Left forelimb (tissue), 1 donor: ENCODE measurements around the gene PSMG3.

ENCODE experiments used
- DNase-seq: peaks from one replicate; pipeline ENCODE4 v3.0.0-alpha.2; 2018; ENCODE audit warnings: low spot score

The PSMG3 gene

DNA sequence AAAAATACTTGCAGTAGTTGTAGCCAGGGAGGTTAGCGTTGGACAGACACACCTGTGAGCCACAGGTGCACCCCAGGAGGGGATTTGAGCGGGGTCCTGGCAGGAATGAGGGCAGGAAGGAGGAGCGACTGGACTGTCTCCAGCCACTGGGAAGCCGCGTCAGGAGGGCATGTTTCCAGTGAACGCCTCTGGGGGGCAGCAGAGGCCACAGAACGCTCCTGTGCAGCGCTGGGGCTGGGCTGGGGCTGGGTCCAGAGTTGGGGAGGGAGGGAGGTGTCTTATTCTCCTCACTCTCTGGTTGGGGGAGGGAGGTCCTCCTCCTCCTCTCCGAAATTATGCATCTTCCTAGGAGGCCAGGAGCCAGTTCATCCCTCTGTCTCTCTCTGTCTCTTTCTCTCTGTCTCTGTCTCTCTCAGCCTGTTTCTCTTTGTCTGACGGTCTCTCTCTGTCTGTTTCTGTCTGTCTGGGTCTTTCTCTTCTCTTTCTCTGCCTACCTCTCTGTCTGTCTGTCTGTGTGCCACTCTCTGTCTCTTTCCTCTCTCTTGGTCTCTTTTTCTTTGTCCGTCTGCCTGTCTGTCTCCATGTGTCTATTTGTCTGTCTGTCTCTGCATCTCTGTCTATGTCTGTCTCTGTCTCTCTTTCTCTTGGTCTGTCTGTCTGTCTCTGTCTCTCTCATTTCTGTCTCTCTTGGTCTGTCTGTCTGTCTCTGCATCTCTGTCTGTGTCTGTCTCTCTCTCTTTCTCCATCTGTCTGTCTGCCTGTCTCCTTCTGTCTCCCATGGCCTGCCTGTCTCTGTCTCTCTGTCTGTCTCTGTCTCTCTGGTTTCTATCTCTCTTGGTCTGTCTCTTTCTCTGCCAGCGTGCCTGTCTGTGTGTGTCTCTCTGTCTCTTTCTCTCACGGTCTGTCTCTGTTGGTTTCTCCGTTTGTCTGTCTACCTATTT, 9.9 kb upstream of the PSMG3 start:
- peak; percentile 87 for DNase-seq

DNA sequence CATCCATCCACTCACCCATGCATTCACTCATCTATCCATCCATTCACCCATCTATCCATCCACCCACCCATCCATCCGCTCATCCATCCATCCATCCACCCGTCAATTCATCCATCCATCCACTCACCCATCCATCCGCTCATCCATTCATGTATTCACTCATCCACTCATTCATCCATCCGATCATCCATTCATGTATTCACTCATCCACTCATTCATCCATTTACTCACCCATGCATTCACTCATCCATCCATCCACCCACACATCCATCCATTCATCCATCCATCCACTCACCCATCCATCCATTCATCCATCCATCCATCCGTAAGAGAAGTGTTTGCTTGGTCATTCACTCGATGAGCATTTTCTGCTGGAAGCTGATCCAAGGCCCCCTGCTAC, 8.7 kb upstream of the PSMG3 start:
- DNase-seq, result no peak

DNA sequence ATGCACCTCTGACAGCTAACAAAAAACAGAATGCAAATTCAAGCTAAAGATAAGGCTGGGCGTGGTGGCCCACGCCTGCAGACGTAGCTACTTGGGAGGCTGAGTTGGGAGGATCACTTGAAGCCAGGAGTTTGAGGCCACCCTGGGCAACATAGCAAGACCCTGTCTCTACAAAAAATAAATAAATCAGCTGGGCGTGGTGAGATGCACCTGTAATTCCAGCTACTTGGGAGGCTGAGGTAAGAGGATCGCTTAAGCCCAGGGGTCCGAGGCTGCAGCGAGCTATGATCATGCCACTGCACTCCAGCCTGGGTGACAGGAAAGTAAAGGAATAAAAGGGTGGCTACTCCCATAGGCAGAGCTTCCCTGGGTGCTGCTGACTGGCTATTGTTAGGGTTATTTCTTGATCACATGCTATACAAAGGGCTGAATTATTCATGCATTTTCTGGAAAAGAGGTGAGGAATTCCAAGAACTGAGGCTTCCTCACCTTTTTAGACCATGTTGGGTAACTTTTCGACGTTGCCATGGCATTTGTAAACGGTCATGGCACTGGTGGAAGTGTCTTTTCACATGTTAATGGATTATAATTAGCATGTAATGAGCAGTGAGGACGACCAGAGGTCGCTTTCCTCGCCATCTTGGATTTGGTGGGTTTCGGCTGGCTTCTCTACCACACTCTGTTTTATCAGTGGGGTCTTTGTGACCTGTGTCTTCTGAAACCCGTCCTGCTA, 6.9 kb upstream of the PSMG3 start:
- no peak for DNase-seq

DNA sequence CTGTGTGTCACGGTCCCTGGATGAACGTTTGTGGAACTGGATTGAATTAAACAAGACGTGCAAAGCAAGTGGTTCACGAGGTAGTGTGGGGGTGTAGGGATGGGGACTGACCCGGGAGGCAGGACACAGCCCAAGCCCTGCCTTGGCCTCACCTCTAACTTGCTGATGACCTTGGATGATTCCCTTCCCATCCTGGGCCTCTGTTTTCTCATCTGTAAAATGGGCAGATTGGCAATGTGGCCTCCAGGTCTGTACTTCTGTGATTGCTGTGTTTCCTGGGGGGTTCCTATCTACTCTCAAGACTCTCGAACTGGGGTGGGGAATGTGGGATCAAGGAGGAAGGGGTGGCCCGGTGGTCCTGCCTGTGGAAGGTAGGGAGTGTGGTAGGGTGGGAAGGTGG, 6.0 kb upstream of the PSMG3 start:
- DNase-seq, result no peak

DNA sequence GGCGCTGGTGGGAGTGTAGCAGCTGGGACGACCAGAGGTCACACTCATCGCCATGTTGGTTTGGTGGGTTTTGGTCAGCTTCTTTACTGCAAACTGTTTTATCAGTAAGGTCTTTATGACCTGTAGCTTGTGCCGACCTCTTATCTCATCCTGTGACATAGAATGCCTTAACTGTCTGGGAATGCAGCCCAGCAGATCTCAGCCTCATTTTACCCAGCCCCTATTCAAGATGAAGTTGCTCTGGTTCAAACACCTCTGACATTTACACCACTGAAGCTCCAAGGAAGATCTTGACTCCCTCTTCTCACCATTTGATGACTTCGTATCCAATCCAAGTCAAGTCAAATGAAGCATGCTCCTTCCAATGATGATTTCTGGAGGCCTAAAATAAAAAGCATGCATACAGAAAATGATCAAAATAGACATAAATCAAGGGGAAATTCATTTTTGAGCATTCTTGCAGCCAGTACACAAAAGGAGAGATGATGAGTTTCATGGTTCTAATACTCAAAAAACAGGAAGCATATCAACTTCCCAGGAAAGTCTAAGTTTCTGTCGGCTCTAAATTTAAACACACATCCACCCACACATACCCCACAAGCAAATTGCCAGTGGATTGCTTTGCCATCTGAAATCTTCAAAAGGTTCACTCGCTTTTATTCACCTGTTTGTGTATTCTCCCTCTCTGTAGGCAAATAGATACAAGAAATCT, 2.4 kb upstream of the PSMG3 start:
- no peak for DNase-seq

DNA sequence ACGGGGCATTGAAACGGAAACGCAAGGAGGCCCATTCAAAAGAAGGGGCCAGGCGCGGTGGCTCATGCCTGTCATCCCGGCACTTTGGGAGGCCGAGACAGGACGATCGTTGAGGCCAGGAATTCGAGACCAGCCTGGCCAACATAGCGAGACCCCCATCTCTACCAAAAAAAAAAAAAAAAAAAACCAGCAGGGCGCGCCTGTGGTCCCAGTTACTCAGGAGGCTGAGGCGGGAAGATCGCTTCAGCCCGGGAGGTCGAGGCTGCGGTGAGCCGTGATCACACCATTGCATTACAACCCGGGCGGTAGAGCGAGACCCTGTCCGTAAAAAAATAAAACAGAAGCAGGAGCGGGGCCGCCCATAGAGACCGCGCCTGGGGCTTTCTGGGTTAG, 396 bp downstream of the PSMG3 start:
- DNase-seq, result no peak

DNA sequence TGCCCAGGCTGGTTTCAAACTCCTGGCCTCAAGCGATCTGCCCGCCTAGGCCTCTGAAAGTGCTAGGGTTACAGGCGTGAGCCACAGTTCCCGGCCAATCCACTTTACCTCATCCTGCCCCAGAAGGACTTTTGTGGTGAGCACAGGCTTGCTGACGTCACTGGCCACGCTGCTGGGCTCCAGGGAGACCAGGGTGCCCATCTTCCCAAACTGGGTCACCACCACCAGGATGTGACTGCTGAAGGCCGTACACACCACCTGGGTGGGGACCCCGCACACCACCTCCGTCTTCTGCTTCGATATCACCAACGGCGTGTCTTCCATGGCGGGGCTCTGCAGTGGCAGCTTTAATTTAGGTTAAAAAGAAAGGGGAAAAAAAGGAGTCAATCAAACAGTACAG, 816 bp downstream of the PSMG3 start:
- no peak for DNase-seq

DNA sequence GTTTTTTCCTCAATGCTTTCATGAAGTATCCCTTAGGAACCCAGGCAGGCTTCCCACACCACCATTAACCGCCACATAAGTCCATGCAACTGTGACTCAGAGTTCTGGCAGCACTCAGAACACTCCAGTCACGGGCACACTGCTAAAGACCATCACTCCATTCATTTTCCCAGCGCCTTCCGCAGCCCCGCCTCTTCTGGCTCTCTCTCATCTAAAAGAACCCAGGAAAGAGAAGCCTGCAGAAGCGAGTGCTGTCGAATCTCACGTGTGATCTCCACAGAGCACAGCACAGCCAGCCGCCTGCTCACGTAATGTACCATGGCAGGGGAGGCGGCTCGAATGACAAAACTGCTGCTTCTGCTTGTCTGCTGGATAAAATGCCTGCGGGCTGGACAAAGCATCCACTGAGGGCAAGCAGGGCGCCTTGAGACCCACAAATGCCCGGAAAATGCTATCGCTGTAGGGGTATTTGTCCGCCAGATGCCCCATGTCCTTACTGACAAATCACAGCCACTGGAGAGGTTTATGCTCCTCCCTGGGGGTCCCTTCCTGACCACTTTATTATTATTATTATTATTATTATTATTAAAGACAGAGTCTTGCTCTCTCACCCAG, 1.8 kb downstream of the PSMG3 start:
- no peak for DNase-seq

DNA sequence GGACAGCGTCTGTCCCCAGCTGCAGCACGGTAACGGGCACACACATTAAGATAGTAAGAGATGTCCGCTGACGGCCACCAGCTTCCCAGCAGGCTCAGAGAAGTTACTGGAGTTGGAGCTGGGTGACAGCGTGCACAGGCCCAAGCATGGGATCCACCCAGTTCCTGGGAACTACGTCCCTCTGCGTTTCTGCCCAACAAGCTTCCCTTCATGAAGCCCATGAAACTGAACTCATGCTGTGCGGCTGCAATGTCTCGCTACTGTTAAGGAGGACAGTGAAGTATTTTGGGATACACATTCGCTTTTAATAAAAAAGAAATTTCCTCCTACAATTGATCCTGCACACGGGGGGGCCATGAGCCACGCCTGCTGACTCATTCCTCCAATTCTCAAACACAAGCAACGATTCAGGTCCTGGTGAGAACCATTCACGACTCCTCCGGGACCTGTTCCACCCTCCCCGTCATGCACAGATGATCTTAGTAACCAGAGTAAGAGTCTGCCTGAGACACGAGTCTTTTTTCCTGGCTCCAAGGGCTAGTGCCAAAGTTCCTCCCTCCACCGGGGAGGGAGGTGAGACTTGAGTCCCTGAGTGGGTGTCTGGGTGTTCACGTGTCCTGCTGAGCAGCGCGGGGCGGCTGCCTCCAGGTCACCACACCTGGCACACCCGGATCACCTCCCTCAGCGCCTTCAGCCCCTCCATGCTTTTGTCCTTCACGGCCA, 2.6 kb downstream of the PSMG3 start:
- DNase-seq, result no peak

DNA sequence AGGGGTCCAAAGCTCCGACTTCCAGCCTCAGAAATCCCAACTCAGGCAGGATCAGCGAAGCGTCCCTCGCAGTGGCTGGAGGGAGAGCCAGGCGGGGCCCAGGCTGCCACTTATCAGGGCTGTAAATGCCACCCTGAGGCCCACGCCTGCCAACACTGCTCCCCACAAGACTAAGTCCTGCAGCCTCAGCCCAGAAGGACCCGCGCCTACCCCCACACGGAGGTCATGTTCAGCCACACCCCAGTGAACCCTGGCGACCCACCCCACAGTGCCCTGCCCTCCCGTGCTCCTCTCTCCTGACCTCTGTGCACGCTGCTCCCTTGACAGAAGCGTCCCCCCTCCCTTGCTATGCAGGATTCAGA, 3.2 kb downstream of the PSMG3 start:
- DNase-seq, result no peak

DNA sequence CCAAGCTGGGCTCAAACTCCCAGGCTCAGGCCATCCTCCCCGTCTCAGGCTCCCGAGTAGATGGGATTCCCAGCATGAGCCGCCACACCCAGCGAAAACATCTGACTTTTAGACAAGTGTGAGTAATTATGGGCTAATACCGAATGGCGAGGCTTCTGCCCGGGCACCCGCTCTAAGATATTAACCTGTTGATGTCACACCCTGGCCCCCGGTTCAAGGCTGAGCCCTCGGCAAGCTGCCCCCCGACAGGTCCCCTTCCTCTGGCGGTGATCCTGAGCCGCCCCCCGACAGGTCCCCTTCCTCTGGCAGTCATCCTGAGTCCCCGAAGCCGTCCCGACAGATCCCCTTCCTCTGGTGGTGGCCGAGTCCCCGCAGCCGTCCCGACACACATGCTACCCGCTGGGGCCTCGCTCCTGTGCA, 5.2 kb downstream of the PSMG3 start:
- no peak for DNase-seq

DNA sequence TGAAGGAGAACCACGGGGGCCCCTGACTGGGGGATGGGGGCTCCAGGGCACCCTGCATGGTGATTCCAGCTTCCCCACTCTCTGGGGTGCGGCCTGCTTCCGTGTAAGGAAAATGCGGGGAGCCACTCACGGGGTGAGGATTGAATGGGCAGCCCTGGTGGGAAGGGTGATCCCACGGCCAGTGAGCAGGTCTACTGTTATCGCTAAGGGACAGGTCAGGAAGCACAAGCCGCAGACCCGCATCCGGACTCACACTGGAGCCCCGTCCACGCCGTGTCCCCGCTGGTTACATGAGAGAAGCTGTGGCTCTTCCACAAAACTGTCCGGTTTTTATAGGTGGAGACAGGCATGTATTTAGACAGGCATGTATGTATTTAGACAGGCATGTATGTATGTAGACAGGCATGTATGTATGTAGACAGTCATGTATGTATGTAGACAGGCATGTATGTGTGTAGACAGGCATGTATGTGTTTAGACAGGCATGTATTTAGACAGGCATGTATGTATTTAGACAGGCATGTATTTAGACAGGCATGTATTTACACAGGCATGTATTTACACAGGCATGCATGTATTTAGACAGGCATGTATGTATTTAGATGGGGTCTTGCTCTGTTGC, 5.7 kb downstream of the PSMG3 start:
- DNase-seq, result no peak

DNA sequence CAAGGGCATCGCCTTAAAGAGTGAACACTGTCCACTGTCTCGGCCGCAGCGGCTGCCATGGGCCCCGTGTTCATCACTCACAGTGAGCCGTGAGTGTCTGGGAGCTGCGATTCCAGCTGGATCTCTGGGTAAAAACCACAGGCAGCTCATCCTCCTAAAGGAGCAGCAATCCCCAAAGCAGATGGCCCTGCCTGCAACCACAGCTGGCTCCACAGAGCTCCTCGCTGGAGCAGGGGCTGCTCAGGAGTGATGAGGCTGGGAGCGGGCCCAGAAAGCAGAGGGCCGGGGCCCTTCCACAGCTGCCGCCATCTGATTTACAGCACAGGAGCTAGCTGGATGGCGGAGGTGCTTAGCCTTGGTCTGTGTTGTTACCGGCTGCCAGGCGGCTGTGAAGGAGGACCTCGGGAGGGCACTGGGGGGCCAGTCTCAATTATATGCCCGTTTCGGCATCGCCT, 7.2 kb downstream of the PSMG3 start:
- DNase-seq, result no peak

DNA sequence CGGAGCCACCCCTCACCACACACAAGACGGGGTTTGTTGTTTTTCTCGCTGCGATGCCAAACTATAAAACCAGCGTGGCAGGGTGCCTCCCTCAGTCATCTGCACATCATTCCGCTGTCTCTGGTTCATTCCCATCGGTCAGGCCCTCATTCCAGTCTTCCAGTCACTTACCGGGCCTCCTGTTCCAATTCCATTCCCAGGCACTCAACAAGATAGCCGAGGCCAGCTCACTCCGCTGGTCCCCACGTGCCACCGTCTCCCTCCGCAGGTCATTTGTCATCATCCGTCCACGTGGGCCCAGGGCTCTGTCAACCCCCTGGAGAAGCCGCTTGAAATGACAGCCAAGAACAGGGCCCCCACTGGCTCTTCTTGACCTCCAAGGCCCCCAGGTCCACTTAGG, 7.7 kb downstream of the PSMG3 start:
- DNase-seq, result no peak

DNA sequence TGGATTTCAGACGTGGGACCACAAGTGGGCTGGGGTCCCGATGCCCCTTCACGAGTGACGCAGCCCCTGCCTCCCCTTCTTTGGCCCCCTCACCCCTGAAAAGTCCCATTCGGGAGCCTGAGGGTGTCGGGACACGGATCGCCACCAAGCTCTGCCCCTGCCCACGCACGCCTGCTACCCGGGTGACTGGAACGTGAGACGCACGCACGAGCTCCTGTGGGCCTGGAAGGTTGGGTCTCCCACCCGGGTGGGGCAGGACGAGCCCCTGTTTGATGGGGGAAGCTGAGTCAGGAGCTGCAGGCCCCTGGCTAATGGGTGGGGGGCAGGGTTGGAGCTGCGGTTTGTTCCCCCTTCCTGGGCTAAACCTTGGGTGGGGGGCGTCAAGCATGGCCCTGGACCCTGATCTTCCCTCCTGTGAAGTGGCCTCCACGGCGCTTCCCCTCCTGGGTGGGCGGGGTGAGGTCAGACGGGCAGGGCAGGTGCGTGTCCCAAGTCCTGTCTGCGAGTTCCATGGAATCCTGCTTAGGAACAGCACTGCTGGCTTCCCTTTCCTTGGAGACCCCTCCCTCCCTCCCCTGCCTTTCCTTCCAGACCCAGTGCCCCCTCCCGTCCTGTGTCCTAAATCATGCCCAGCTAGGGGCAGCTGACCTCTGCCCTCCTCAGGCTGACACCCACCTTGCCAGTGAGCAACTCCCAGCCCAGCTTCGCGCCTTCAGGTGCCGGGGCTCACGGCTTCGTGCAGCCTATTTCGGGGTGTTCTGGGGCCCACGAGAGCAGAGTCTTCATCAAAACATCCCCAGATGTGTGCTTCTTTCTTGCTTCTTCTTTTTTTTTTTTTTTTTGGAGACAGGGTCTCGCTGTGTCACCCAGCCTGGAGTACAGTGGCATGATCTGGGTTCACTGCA, 8.5 kb downstream of the PSMG3 start:
- no peak for DNase-seq

DNA sequence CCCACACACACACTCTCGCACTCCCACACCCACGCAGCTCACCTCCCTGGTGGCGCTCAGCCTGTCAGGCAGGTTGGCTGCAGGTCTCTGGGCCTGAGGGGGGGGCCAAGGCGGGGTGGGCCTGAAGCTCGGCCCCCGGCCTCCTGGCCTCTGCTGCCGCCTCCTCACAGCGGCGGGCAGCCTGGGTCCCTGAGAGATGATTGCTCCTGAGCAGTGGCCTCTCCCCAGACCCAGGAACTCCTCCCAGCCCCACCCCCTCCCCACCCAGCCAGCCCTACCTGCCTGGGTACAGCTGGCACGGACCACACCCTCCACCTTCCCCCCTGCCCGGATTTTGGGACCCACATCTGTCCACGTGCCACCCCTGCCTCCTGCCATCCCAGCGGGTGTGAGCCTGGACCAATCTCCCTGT, 9.2 kb downstream of the PSMG3 start:
- DNase-seq, result no peak

DNA sequence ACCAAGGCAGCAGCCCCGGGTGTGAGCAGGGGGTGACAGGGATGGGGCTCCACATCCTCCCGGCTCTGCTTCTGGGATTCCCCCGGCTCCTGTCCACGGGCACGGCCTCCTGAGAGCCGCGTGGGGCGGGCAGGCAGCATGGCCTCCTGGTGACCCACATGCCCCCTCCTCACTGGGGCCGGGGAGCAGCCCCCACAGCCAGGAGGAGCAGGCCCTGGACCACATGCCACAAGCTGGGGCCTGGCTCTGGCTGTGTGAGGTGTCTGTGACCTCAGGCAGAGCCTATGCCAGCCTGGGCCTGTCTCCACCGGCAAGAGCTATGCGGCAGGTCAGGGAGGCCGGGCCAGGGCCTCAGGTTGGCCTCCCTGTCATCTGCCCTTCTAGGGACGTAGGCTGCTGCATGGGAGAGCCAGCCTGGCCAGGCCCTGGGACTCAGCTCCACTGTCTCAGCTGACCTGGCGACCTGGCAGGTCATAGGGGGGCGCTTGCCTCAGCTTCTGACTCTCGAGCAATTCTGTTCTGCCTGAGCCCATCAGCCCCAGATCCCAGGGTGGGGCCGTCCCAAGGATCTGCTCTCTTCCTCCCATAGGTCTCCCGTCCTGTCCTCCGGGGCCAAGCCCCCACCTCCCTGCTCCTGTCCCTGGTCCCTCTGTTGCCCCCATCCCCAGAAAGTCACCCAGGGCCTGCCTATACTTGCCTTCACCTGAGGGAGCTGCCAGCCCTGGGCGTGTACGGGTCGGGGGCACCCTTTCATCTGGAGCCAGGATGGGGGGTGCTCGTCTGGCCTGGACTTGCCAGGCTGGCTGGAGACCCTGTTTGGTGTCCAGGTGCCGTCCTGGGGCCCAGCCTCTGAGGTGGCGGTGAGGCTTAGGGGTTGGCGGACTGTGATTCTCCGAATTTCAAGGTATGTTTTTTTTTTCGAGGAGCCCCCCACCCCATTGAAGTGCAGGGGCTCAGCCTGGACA, 9.9 kb downstream of the PSMG3 start:
- DNase-seq, result no peak

DNA sequence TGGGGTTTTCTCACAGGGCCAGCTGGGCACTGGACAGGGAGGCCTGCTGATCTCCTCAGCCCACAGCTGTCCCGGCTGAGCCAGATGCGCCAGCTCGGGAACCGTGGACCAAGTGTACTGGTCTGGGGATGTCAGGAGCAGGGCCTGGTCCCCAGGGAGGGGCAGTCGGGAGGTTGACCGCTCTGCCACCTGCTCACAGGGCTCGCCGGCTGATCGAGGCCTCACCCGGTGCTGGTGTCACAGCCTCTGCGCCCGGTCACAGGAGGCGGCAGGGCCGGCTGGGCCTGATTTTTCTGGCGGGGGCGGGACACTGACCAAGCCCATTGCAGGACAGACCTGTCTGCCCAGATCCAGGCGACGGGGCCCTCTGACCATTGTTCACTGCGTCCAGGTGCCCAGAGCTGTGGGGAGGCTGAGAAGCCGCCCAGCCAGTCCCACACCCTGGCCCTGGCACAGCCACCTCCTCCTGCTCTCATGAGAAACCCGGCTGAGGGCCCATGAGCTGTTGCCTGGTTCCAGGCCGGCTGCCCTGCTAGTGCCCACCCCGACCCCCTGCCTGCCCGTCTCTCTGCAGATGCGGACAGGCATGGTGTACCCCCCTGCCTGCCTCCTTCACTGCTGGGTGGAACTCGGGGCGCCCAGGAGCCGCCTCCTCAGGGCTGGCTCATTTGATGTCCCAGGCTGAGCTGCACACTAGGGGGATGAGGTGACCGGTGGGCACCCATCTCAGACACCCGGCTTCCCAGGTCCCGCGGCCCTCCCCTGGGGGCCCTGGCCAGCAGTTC, 10.8 kb downstream of the PSMG3 start:
- no peak for DNase-seq
